ENCODE results near the gene DOCK9. TPM values are rescaled to one million over a fixed set of nuclear protein-coding genes. Genes with fewer than 3 reads are reported as not detected.

DOCK9 gene
- total RNA-seq, 1 experiment from 2014 or later, result 7.7 TPM

DNA sequence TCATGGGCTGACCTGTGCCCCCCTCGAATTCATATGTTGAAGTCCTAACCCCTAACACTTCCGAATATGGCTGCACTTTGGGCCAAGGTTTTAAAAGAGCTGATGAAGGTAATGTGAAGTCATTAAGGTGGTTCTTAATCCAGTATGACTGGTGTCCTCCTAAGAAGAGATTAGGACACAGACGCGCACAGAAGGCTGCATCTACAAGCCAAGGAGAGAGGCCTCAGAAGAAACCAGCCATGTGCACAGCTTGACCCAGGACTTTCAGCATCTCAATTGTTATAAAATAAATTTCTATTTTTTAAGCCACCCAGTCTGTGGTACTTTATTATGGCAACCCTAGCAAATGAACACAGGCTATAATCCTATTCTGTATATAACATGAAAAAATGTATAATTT, 99.9 kb downstream of the DOCK9 start:
- Histone ChIP-seq H3K36me3 (replicated peaks; ENCODE audit: control insufficient read depth, insufficient read depth, low read length) (no peaks in the 10 kb centered on the region; the same call in none of the 2 replicates), H3K27me3 (ENCODE audit: control insufficient read depth, insufficient read depth, low read length) (no peaks in the 10 kb centered on the region), H3K4me3 (ENCODE audit: insufficient read depth, low read depth, low read length) (no peak overlapping the region)
- DNase-seq, result no peak

DNA sequence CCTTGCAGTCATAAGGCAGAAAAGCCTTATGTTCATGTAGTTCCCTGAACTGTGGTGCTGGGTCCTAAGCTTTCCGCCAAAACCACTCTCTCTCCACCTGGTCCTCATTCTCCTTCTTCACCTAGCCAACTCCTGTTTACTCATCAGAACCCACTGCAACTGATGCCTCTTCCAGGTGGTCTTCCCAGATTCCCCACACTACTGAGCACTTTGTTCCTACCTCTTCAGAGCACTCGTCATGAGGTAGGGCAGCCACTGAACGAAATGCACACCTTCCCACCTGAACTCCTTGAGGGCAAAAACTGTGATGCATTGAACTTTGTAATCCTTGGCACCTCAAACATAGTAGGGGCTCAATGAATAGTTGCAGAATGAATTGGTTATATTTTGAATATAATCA, 100.4 kb downstream of the DOCK9 start:
- no peak overlapping the region for H3K4me3 ChIP-seq (ENCODE audit: insufficient read depth, low read depth, low read length)
- H3K27me3 ChIP-seq (ENCODE audit: control insufficient read depth, insufficient read depth, low read length), result no peaks in the 10 kb centered on the region
- DNase-seq, result no peak
- H3K36me3 ChIP-seq (replicated peaks; ENCODE audit: control insufficient read depth, insufficient read depth, low read length), result no peaks in the 10 kb centered on the region; the same call in none of the 2 replicates

DNA sequence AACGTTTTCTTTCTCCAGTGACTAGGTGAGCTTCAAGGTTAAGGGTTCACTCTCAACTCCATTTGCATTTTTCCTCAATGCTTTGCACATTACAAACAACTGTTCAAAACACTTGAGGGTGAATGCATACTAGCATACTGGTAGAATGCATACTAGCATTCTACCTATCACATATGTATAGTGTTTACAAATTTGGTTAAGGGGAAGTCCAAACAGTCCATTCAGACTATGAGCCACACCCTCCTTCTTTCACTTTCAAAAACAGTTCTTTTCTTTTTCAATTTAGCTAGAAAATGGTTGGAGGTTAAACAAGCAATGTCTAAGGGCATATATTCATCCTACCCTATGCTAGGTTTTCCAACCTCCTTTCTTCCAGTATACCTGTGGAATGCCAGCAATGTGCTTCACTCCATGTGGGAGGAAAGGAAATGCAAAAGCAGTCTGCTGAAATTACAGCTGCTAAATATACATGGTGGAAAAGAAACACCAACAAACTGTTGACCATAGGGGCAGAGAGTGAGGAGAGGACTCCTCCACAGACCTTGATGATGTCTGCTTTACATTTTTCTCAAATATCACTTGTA, 102.6 kb downstream of the DOCK9 start:
- Histone ChIP-seq H3K36me3 (replicated peaks; ENCODE audit: control insufficient read depth, insufficient read depth, low read length) (no peaks in the 10 kb centered on the region), H3K4me3 (ENCODE audit: insufficient read depth, low read depth, low read length) (no peak overlapping the region), H3K27me3 (ENCODE audit: control insufficient read depth, insufficient read depth, low read length) (no peaks in the 10 kb centered on the region)
- peak; percentile 33 for DNase-seq

DNA sequence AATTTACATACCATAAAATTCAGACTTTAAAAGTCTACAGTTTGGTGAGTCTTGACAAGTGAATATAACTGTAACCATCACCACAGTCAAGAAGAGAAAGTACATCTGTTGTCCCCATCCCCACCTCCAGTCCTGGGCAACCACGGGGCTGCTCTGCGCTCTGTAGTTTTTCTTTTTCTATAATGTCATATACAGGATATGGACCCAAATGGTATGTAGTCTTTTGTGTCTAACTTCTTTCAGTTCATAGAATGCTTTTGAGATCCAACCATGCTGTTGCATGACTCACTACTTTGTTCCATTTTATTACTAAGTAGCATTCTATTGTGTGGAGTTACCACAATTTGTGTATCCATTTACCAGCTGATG, 103.9 kb downstream of the DOCK9 start:
- Histone ChIP-seq H3K36me3 (replicated peaks; ENCODE audit: control insufficient read depth, insufficient read depth, low read length) (no peaks in the 10 kb centered on the region), H3K27me3 (ENCODE audit: control insufficient read depth, insufficient read depth, low read length) (no peaks in the 10 kb centered on the region), H3K4me3 (ENCODE audit: insufficient read depth, low read depth, low read length) (no peak overlapping the region)
- no peak for DNase-seq

DNA sequence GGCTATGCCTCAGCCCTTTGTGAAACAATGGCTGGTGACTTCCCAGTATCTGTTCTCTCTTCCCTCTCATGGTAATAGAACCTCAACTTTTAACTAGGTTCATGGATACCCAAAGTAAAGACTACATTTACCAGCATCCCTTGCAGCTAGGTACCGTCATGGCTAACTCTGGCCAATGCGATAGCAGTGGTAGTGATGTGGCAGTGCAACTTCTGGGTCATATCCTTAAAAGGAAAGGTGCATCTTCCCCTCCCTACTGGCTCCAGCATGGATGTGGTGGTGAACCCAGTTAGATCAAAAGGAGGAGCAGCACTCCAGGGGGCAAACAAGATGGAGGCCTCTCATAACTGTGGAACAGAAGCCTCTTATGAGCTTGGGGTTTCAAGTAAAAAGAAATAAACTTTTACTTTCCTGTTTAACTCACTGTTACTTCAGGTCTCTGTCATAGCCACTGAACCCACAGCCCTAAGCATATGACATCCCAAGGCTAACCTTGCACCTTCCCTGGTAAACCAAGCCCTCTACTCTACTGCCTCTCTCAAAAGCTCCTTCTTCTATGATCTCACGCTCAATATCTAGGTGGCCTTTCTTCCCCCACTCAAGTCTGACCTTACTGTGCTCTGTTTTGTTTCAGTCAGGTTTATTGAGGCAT, 104.4 kb downstream of the DOCK9 start:
- H3K4me3 ChIP-seq (ENCODE audit: insufficient read depth, low read depth, low read length), result no peak overlapping the region
- no peak for DNase-seq

DNA sequence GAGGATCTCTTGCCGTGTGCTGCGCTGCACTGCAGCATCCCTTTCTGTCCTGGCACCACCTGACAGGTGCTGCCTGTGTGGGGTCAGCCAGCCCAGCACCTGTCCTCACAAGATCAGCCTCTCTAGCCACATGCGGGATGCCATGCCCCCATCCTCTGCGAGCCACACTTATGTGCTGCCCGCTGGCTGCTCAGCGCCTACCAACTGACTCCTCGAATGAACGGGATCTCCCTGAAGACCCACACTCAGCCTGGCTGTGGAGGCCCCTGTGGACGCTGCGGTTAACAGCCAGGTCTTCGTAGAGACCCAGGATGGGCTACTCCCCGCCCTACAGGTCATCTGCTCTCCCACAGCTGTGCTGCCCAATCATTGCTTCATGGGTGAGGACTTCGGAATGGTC, 106.1 kb downstream of the DOCK9 start:
- Histone ChIP-seq H3K36me3 (replicated peaks; ENCODE audit: control insufficient read depth, insufficient read depth, low read length) (no peaks in the 10 kb centered on the region), H3K4me3 (ENCODE audit: insufficient read depth, low read depth, low read length) (no peak overlapping the region), H3K27me3 (ENCODE audit: control insufficient read depth, insufficient read depth, low read length) (no peaks in the 10 kb centered on the region)
- no peak for DNase-seq

More for the DNA sequence above, 104.4 kb downstream of the DOCK9 start:
- Histone ChIP-seq H3K27me3 (ENCODE audit: control insufficient read depth, insufficient read depth, low read length) (no peaks in the 10 kb centered on the region), H3K36me3 (replicated peaks; ENCODE audit: control insufficient read depth, insufficient read depth, low read length) (no peaks in the 10 kb centered on the region)

DNA sequence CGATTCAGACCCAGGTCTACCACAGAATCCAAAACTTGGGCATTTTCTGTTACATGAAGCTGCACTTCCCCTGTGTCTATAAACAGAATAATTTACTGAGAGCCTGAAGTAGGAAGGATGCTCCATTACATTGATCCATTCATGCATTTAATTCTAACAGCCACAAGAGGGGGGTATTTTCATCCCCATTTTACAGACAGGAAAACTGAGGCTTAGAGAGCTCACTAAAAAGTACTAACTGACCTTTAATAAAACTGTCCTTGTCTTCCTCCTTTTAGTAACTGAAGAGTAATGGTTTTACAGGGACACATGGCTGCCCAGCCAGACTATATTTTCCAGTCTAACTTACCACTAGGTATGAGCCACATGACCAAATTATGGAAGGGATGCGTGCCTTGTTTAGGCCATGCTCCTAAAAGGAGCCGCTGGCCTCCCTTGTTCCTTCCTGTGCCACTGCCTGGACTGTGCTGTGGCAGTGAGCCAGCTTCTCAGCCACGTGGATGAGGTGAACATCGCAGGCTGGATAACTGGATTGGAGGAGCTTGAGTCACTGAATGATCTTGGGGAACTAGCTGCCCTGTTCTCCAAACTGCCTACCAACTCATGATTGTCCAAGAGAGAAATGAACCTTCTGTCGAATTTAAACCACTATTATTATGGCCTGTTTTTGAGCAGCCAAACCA, 108.3 kb downstream of the DOCK9 start:
- no peaks in the 10 kb centered on the region for H3K36me3 ChIP-seq (replicated peaks; ENCODE audit: control insufficient read depth, insufficient read depth, low read length)
- H3K4me3 ChIP-seq (ENCODE audit: insufficient read depth, low read depth, low read length), result no peak overlapping the region
- no peaks in the 10 kb centered on the region for H3K27me3 ChIP-seq (ENCODE audit: control insufficient read depth, insufficient read depth, low read length)
- no peak for DNase-seq

DNA sequence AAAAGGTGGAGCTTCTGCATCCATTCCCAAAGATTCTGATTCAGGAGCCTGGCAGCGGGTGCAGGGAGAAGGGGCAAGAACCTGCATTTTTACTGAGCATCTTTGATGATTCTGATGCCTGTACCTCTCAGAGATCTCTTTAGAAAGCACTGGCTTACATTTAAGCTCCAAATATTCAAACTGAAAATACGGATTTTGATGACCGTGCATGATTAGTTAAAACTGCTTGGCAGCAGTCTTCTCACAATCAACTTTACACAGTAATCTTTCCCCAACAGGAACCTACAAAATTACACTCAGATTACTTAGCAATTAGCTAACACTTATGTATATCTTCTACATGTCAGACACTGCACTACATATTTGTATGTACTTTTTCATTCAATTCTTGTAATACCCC, 108.9 kb downstream of the DOCK9 start:
- Histone ChIP-seq H3K27me3 (ENCODE audit: control insufficient read depth, insufficient read depth, low read length) (no peaks in the 10 kb centered on the region), H3K4me3 (ENCODE audit: insufficient read depth, low read depth, low read length) (no peak overlapping the region), H3K36me3 (replicated peaks; ENCODE audit: control insufficient read depth, insufficient read depth, low read length) (no peaks in the 10 kb centered on the region)
- no peak for DNase-seq

DNA sequence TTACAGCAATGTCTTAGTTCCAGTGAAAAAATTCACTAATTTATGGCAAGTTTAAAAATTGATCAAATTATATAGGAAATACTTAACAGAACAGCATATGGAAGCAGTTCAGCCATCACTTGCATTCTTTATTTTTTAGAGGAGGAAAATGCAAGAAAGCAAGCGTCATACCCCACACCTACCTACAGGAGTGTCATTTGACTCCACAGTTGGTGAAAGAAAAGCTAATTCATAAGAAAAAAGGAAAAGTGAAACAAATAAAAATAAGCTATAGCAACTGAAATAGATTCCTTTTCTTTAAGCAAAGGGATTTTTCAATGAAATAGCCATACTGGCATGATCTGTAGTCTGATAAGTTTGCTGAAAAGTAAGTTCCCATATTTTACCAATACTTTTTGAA, 111.0 kb downstream of the DOCK9 start:
- Histone ChIP-seq H3K36me3 (replicated peaks; ENCODE audit: control insufficient read depth, insufficient read depth, low read length) (no peaks in the 10 kb centered on the region; the same call in 1 of the 2 replicates), H3K27me3 (ENCODE audit: control insufficient read depth, insufficient read depth, low read length) (no peaks in the 10 kb centered on the region), H3K4me3 (ENCODE audit: insufficient read depth, low read depth, low read length) (no peak overlapping the region)
- peak; percentile 32 for DNase-seq

DNA sequence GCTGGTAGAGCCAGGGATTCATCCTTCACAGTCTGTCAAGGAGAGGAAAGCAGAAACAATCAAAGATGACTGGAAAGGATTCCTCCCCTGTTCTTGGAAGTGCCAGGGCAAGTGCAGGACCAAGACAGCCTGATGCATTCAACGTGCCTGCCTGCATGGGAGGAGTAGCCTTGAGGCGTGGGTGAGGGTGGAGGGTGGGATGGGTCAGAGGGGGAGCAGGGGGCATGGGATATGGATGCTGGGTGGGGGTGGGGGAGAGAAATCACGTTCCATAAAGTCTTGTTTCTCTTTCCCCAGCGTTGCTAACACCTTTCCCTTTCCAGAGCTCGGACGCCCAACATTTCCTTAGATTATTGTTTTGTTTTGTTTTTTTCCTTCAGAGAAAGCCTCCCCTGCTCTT, 117.4 kb downstream of the DOCK9 start:
- no peak overlapping the region for H3K4me3 ChIP-seq (ENCODE audit: insufficient read depth, low read depth, low read length)
- DNase-seq, result no peak
- no peaks in the 10 kb centered on the region for H3K27me3 ChIP-seq (ENCODE audit: control insufficient read depth, insufficient read depth, low read length)
- H3K36me3 ChIP-seq (replicated peaks; ENCODE audit: control insufficient read depth, insufficient read depth, low read length), result no peaks in the 10 kb centered on the region; the same call in 1 of the 2 replicates

DNA sequence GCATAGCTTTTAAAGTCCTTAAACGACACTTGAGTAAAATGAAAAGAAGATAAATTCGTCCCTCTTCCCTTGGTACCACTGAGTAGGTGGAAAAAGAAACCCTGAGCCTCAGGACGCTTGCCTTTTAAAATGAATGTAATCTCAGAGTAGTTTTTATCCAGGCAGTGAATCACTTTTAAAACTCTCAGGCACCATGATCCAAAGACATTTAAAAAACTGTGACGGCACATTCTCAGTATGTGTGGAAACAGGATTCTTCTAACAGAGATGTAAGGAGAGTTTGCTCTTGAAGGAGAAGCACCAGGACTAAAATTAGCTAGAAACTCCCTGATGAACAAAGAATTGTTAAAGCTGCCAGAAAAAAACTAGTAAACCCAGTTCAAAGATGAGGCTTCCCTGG, 119.7 kb downstream of the DOCK9 start:
- DNase-seq, result no peak
- Histone ChIP-seq H3K4me3 (ENCODE audit: insufficient read depth, low read depth, low read length) (no peak overlapping the region), H3K27me3 (ENCODE audit: control insufficient read depth, insufficient read depth, low read length) (no peaks in the 10 kb centered on the region), H3K36me3 (replicated peaks; ENCODE audit: control insufficient read depth, insufficient read depth, low read length) (no peaks in the 10 kb centered on the region; the same call in 1 of the 2 replicates)

DNA sequence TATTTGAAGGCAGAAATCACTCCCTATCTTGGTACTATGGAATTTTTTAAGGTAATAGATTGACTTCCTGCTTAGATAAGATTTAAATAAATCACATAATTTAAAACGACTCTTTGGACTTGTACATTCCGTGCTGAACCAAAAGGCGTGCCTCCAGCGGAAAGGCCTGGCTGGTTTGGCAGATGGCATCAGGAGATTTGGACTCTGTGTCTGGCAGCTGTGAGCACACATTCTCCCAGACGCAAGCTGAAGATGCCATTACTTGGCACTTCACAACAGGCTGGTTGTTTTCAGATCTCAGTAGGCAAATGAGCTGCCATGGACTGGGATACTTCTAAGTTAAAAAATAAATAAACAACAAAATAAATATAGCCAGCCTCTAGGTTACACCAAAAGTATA, 120.9 kb downstream of the DOCK9 start:
- Histone ChIP-seq H3K27me3 (ENCODE audit: control insufficient read depth, insufficient read depth, low read length) (no peaks in the 10 kb centered on the region), H3K36me3 (replicated peaks; ENCODE audit: control insufficient read depth, insufficient read depth, low read length) (no peaks in the 10 kb centered on the region; the same call in 1 of the 2 replicates)
- DNase-seq, result no peak

DNA sequence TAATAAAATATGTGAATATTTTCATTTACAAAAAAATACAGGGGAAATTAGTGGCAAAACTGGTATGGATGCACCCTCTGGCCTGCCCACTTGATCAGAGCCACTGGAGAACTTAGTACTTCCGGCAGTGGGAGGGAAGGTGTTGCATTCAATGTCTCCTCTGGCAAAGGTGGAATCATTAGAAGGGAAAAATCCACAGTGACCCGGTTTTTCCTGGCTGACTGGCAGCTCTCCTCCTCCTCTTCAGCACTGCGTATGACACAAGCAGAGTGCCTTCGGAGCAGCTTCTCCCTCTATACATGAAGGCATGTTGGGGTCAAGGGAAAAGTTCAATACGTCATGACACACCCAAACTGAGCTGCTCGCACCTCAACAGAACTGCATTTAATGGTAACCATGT, 123.4 kb downstream of the DOCK9 start:
- DNase-seq, result no peak
- Histone ChIP-seq H3K36me3 (replicated peaks; ENCODE audit: control insufficient read depth, insufficient read depth, low read length) (no peaks in the 10 kb centered on the region), H3K27me3 (ENCODE audit: control insufficient read depth, insufficient read depth, low read length) (no peaks in the 10 kb centered on the region), H3K4me3 (ENCODE audit: insufficient read depth, low read depth, low read length) (no peak overlapping the region)

More for the DNA sequence above, 120.9 kb downstream of the DOCK9 start:
- no peak overlapping the region for H3K4me3 ChIP-seq (ENCODE audit: insufficient read depth, low read depth, low read length)

DNA sequence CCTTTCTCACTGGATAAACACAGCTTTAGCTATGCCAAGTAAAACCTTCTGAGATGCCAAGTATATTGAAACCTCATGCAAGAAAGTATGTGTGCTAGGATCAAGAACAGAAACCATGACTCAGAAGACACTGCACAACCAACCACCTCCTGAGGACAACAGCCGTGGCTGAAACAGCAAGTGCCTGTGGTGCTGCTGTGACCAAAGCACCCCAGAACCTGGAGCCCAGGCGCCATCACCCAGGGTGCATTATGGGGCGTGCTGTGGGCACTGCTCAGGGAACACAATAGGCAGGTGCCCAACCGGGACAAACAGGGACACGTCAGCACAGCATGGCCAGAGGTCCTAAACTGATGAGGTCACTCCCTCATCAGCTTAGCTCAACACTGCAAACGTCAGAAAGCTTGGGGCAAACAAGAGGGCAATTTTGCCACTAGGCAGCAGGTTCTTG, 124.1 kb downstream of the DOCK9 start:
- no peak for DNase-seq
- Histone ChIP-seq H3K36me3 (replicated peaks; ENCODE audit: control insufficient read depth, insufficient read depth, low read length) (no peaks in the 10 kb centered on the region), H3K27me3 (ENCODE audit: control insufficient read depth, insufficient read depth, low read length) (no peaks in the 10 kb centered on the region), H3K4me3 (ENCODE audit: insufficient read depth, low read depth, low read length) (no peak overlapping the region)

DNA sequence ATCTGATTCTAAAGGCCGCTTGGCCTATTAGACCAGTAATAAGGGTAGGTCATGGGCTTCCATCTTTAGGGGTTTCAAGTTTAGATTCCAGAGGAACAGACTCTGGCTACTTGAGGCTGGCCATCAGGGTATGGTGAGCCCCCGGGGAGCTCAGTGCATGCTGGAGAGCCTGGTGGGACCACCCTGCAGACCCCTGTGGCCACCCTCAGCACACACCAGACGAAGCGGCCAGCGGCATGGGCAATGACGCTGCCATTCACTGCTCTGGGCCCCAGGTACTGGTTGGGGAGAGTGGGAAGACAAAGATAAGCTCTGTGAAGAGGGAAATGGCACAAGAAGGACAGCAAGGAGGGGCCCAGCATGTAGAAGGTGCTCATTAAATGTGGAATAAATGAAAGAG, 126.6 kb downstream of the DOCK9 start:
- Histone ChIP-seq H3K36me3 (replicated peaks; ENCODE audit: control insufficient read depth, insufficient read depth, low read length) (no peaks in the 10 kb centered on the region), H3K27me3 (ENCODE audit: control insufficient read depth, insufficient read depth, low read length) (no peaks in the 10 kb centered on the region), H3K4me3 (ENCODE audit: insufficient read depth, low read depth, low read length) (no peak overlapping the region)
- DNase-seq, result no peak
